Kidney (tissue), 14 donors: Measurements from ENCODE around the gene PLCH1. TPM values are rescaled to one million over a fixed set of nuclear protein-coding genes. Genes with fewer than 3 reads are reported as not detected.

Experiments used
- DNase-seq, 5 donors: peaks; one replicate each; pipeline ENCODE4 v3.0.0-alpha.2; 2013 to 2020
- FAIRE-seq: peaks from 2 replicates; lab custom pipeline; 2012; peaks lifted over from hg19 to GRCh38; lab: Jason Lieb, UNC
- H3K27ac ChIP-seq, 2 donors: one replicate each; pipeline ENCODE4 v1.7.0; 2013; ENCODE audit warnings: low read depth in 2 of 2, low read length in 2 of 2, inconsistent platforms in 1 of 2
- H3K27me3 ChIP-seq: one replicate; pipeline ENCODE4 v1.7.1; 2013; ENCODE audit warnings: low read length, inconsistent platforms; ENCODE audit not compliant: control insufficient read depth, insufficient read depth
- H3K36me3 ChIP-seq, 3 donors: one replicate each; pipeline versions ENCODE4 v1.7.0 to v1.7.1; 2013; ENCODE audit warnings: low read length in 3 of 3, control low read depth in 1 of 3, inconsistent platforms in 1 of 3; ENCODE audit not compliant: insufficient read depth in 3 of 3, control insufficient read depth in 2 of 3
- H3K4me1 ChIP-seq, 3 donors: one replicate each; pipeline versions ENCODE4 v1.7.0 to v1.7.1; 2013; ENCODE audit warnings: low read length in 3 of 3, inconsistent platforms in 1 of 3, low read depth in 1 of 3; ENCODE audit not compliant: control insufficient read depth in 2 of 3, insufficient read depth in 2 of 3
- H3K4me3 ChIP-seq, 3 donors: one replicate each; pipeline versions ENCODE4 v1.7.0 to v1.8.1; 2013; ENCODE audit warnings: low read length in 3 of 3, control low read depth in 1 of 3, inconsistent platforms in 1 of 3
- H3K9ac ChIP-seq, 3 donors: one replicate each; pipeline versions ENCODE4 v1.7.0 to v1.7.1; 2013; ENCODE audit warnings: low read length in 3 of 3, control low read depth in 1 of 3, inconsistent platforms in 1 of 3
- H3K9me3 ChIP-seq, 3 donors: one replicate each; pipeline versions ENCODE4 v1.7.0 to v1.7.1; 2013; ENCODE audit warnings: low read length in 3 of 3, control low read depth in 1 of 3, inconsistent platforms in 1 of 3; ENCODE audit not compliant: control insufficient read depth in 2 of 3, insufficient read depth in 1 of 3
- CTCF ChIP-seq: IDR thresholded peaks from 3 replicates; pipeline ENCODE4 v1.5.1; 2012; ENCODE audit warnings: mild to moderate bottlenecking, moderate library complexity, borderline replicate concordance; ENCODE audit not compliant: insufficient read depth; ENCODE audit errors: extremely low read depth
- intact Hi-C: fragments of 100-400 bp; cut with DNase I; formaldehyde crosslinking; loops from one replicate; pipeline ENCODE4 v1.11.1; 2022
- polyA plus RNA-seq: library from polyadenylated mRNA; stranded (reverse); fragments of 350-450 nt; fragmentation: Illumina TruSeq; extraction: RNeasy Lipid Tissue Mini Kit (QIAGEN cat#74804); gene quantifications from one replicate; pipeline ENCODE4 v1.2.3, GENCODE V29; 2014; ENCODE audit warnings: low read depth, low replicate concordance; ENCODE audit not compliant: insufficient read depth
- total RNA-seq: library from RNA; stranded (reverse); fragmentation: NEBNext Ultra II Directional; extraction: Animal tissue kit (Norgen Biotek cat#: 25700); gene quantifications from one replicate; pipeline ENCODE4 v1.2.1, GENCODE V29; 2021
- donor health status: control.
- donor health status: control.
- donor health status: control.
- donor health status: control.
- donor health status: control.
- donor health status: DM: yes; HTN: yes; CAD: no.
- donor health status: Normal renal cell carcinoma (clear cell type).

The PLCH1 gene
- total and polyA plus RNA-seq, 2 donors from 2014 or later: 1.6 to 9.6 TPM

- Histone ChIP-seq H3K27me3 (no peaks in the 10 kb centered on the region), H3K27ac (no peak overlapping the region), H3K36me3 (no peaks in the 10 kb centered on the region), H3K4me3 (no peak overlapping the region), H3K9ac (no peak overlapping the region), H3K9me3 (peaks cover 0 to 8% (median 0%) of the 10 kb centered on the region in 3 donors), H3K4me1 (peaks cover 0 to under 1% (median 0%) of the 10 kb centered on the region in 3 donors)
- intact Hi-C loops: no loop called here
- DNase-seq (no peak), FAIRE-seq (no peak)
- no peak for TF ChIP-seq CTCF
These were observed 379.6 kb downstream of the PLCH1 start for GRCh38 chr3:155365178-155365783.

GRCh38 chr3:155364492-155364891 is 380.4 kb downstream of the PLCH1 start:
- Histone ChIP-seq H3K4me1 (no peaks in the 10 kb centered on the region), H3K9me3 (peaks cover 0 to 8% (median 0%) of the 10 kb centered on the region in 3 donors), H3K27ac (no peak overlapping the region), H3K27me3 (no peaks in the 10 kb centered on the region), H3K9ac (no peak overlapping the region), H3K4me3 (no peak overlapping the region), H3K36me3 (no peaks in the 10 kb centered on the region)
- intact Hi-C loops: no loop called here
- DNase-seq (no peak), FAIRE-seq (no peak)
- no peak for TF ChIP-seq CTCF

- no peaks in the 10 kb centered on the region for H3K4me1 ChIP-seq
- FAIRE-seq: no peak
- H3K9ac ChIP-seq: no peak overlapping the region
- H3K4me3 ChIP-seq: no peak overlapping the region
- H3K27me3 ChIP-seq: no peaks in the 10 kb centered on the region
- TF ChIP-seq CTCF: no peak
- no peak overlapping the region for H3K27ac ChIP-seq
- intact Hi-C loops: no loop called here
- H3K9me3 ChIP-seq: peaks cover 0 to 8% (median 0%) of the 10 kb centered on the region in 3 donors
- DNase-seq: no peak
- no peaks in the 10 kb centered on the region for H3K36me3 ChIP-seq
These were observed 381.2 kb downstream of the PLCH1 start for GRCh38 chr3:155363690-155364070.
